Measurements from ENCODE around the gene GFAP.

The GFAP gene

DNA sequence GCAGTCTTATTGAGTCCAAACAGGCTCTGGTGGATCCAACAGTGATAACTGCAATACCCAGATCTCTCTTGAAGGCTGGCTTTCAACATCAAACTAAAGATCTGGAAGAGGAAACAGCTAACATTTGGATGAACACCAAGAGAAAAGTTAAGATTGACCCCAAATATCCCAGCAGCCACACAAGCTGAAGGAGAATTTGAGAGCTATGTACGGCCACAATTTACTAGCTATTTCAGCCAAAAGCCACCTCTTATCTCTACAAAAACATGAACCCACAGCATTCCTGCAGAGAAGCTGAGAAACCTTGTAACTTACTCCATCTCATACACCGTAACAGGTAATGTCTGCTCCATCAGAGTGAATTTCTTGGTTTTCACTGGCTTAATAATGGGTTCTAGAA is 30.4 kb downstream of the GFAP start:
- TF ChIP-seq NFIC (IDR thresholded peaks at IDR 0.05) (no peak), EGR1 (IDR thresholded peaks at IDR 0.05) (no peak), CEBPB (IDR thresholded peaks at IDR 0.05) (no peak), RAD21 (IDR thresholded peaks at IDR 0.05; ENCODE audit: low read depth) (no peak), TEAD4 (IDR thresholded peaks at IDR 0.05) (no peak), CREB1 (IDR thresholded peaks at IDR 0.05; ENCODE audit: low read depth) (no peak), TCF12 (IDR thresholded peaks at IDR 0.05; ENCODE audit: low read depth) (no peak)

GRCh38 chr17:44881145-44881544 is 34.2 kb downstream of the GFAP start:
- TF ChIP-seq NFIC (IDR thresholded peaks at IDR 0.05) (no peak), EGR1 (IDR thresholded peaks at IDR 0.05) (no peak), RAD21 (IDR thresholded peaks at IDR 0.05; ENCODE audit: low read depth) (no peak), EP300 (IDR thresholded peaks at IDR 0.05; ENCODE audit: borderline replicate concordance) (no peak), REST (IDR thresholded peaks at IDR 0.05; ENCODE audit: low read depth) (no peak), TAF1 (IDR thresholded peaks at IDR 0.05; ENCODE audit: low read depth) (no peak), CEBPB (IDR thresholded peaks at IDR 0.05) (no peak), CREB1 (IDR thresholded peaks at IDR 0.05; ENCODE audit: low read depth) (no peak), ZBTB7A (IDR thresholded peaks at IDR 0.05; ENCODE audit: low read depth) (no peak), FOXM1 (IDR thresholded peaks at IDR 0.05; ENCODE audit: borderline replicate concordance, low read depth) (no peak), TCF12 (IDR thresholded peaks at IDR 0.05; ENCODE audit: low read depth) (no peak)

DNA sequence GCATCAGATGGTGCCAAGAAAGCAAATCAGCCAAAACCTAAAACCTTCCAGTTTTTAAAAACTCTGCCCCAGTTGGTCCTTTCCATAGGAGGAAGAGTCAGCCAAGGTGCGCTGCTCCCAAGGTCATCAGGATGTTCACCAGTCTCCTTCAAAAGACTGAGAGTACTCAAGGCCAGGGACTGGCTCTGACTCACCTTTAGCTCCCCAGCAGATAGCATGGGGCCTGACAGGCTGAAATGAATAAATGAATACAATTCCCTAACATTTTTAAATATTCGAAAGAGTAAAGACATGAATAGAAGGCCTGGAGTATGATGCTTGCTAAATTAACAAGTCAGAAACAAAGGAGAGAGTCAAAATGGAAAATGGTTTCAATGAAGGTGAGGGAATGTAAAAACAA is 35.2 kb downstream of the GFAP start:
- TF ChIP-seq EGR1 (IDR thresholded peaks at IDR 0.05) (no peak), RAD21 (IDR thresholded peaks at IDR 0.05; ENCODE audit: low read depth) (no peak), TAF1 (IDR thresholded peaks at IDR 0.05; ENCODE audit: low read depth) (no peak), USF1 (IDR thresholded peaks at IDR 0.05) (no peak), REST (IDR thresholded peaks at IDR 0.05; ENCODE audit: low read depth) (no peak), NFIC (IDR thresholded peaks at IDR 0.05) (no peak), FOXM1 (IDR thresholded peaks at IDR 0.05; ENCODE audit: borderline replicate concordance, low read depth) (no peak), TCF12 (IDR thresholded peaks at IDR 0.05; ENCODE audit: low read depth) (no peak), CREB1 (IDR thresholded peaks at IDR 0.05; ENCODE audit: low read depth) (no peak), EP300 (IDR thresholded peaks at IDR 0.05; ENCODE audit: borderline replicate concordance) (no peak), ZBTB7A (IDR thresholded peaks at IDR 0.05; ENCODE audit: low read depth) (no peak), YY1 (IDR thresholded peaks at IDR 0.05; ENCODE audit: low read depth) (no peak), TEAD4 (IDR thresholded peaks at IDR 0.05) (no peak), MAX (IDR thresholded peaks at IDR 0.05) (no peak), CEBPB (IDR thresholded peaks at IDR 0.05) (no peak)

DNA sequence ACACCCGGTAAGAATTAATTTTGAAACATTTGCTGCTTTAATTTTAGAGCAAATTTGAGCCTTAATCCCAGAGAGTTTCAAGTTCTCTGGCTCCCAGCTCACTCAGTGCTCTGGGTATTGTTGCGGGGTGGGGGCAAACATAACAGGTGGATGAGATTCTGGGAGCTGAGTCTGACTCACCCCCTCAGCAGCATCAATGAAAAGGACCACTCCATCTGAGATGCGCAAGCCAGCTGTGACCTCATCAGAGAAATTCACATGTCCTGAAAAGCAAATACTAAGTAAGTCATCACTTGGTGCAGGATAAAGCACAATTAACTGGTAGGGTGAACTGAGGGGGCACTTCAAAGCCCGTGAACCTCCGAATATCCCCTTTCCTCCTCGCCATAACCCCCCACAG is 35.9 kb downstream of the GFAP start:
- TF ChIP-seq RAD21 (IDR thresholded peaks at IDR 0.05; ENCODE audit: low read depth) (no peak), REST (IDR thresholded peaks at IDR 0.05; ENCODE audit: low read depth) (no peak), MAX (IDR thresholded peaks at IDR 0.05) (no peak), CEBPB (IDR thresholded peaks at IDR 0.05) (no peak), EP300 (IDR thresholded peaks at IDR 0.05; ENCODE audit: borderline replicate concordance) (no peak), TEAD4 (IDR thresholded peaks at IDR 0.05) (no peak), USF1 (IDR thresholded peaks at IDR 0.05) (no peak), TAF1 (IDR thresholded peaks at IDR 0.05; ENCODE audit: low read depth) (no peak), FOXM1 (IDR thresholded peaks at IDR 0.05; ENCODE audit: borderline replicate concordance, low read depth) (no peak), NFIC (IDR thresholded peaks at IDR 0.05) (no peak), EGR1 (IDR thresholded peaks at IDR 0.05) (no peak), CREB1 (IDR thresholded peaks at IDR 0.05; ENCODE audit: low read depth) (no peak), ZBTB7A (IDR thresholded peaks at IDR 0.05; ENCODE audit: low read depth) (no peak)

Data from Ishikawa (cell line).